ENCODE measurements around the gene RTP3. TPM values are rescaled to one million over a fixed set of nuclear protein-coding genes. Genes with fewer than 3 reads are reported as not detected.

RTP3 gene
- total and polyA plus RNA-seq, 2 of the 8 experiments (the other 6 are each of a cell fraction or from before 2014, with no cell fraction given) = 0.08 TPM; not detected in 1

DNA sequence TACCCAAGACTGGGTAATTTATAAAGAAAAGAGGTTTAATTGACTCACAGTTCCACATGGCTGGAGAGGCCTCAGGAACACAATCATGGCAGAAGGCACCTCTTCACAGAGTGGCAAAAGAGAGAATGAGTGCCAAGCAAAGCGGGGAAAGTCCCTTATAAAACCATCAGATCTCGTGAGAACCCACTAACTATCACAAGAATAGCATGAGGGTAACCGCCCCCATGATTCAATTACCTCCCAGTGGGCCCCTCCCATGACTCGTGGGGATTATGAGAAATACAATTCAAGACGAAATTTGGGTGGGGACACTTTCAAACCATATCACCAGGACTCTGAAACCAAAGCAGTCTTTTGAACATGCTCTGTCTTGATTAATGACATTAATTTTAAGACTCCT is 7.0 kb downstream of the RTP3 start:
- Histone ChIP-seq H3K9ac (replicated peaks in 1 of 4; ENCODE audit: extremely low read depth in 1 of 4, low read depth in 3 of 4, low read length in 3 of 4) (no peak overlapping the region), H4K8ac (ENCODE audit: extremely low read depth, insufficient read depth, low read length) (no peak overlapping the region), H3K4me1 (replicated peaks in 1 of 4; ENCODE audit: control insufficient read depth in 3 of 4, insufficient read depth in 4 of 4, low read length in 3 of 4) (peaks cover 5 to 17% (median 9%) of the 10 kb centered on the region in 4 experiments), H2BK120ac (replicated peaks; ENCODE audit: low read depth, low read length) (no peak overlapping the region), H3K79me2 (ENCODE audit: control insufficient read depth in 1 of 2, insufficient read depth in 2 of 2, low read length in 2 of 2) (no peaks in the 10 kb centered on the region), H3K79me1 (ENCODE audit: low read depth, low read length) (no peaks in the 10 kb centered on the region), H3K18ac (ENCODE audit: extremely low read depth, low read length) (no peak overlapping the region), H2BK20ac (ENCODE audit: low read length) (no peak overlapping the region), H3K9me3 (ENCODE audit: insufficient read depth in 2 of 2, low read depth in 1 of 2, low read length in 1 of 2) (no peaks in the 10 kb centered on the region), H3K4ac (replicated peaks; ENCODE audit: insufficient read length, low read depth, low read length) (no peak overlapping the region), H3K23me2 (ENCODE audit: low read depth, low read length) (no peaks in the 10 kb centered on the region), H2BK5ac (ENCODE audit: low read depth, low read length) (no peak overlapping the region), H4K91ac (replicated peaks; ENCODE audit: insufficient read length, low read length) (no peak overlapping the region), H4K20me1 (replicated peaks in 1 of 2; ENCODE audit: control insufficient read depth in 1 of 2, insufficient read depth in 2 of 2, low read length in 2 of 2) (no peaks in the 10 kb centered on the region), H3K36me3 (ENCODE audit: control insufficient read depth in 2 of 4, insufficient read depth in 4 of 4, low read length in 3 of 4) (no peaks in the 10 kb centered on the region), H3K4me3 (ENCODE audit: extremely low read depth in 1 of 4, insufficient read depth in 2 of 4, low read depth in 3 of 4, low read length in 4 of 4) (no peak overlapping the region), H3K56ac (replicated peaks; ENCODE audit: insufficient read length, low read depth, low read length) (no peak overlapping the region), H3K27ac (ENCODE audit: low read depth, low read length) (no peak overlapping the region), H3K23ac (ENCODE audit: insufficient read length) (no peak overlapping the region), H3K4me2 (ENCODE audit: insufficient read depth in 1 of 2, low read depth in 2 of 2, low read length in 2 of 2) (no peak overlapping the region), H2AFZ (ENCODE audit: low read length) (no peak overlapping the region), H3K14ac (ENCODE audit: insufficient read length) (no peak overlapping the region), H2BK15ac (ENCODE audit: low read length) (no peak overlapping the region), H3K27me3 (replicated peaks in 1 of 4; ENCODE audit: control insufficient read depth in 3 of 4, extremely low read depth in 1 of 4, insufficient read depth in 3 of 4, low read length in 3 of 4) (no peaks in the 10 kb centered on the region; a peak in 2 of 7 replicates), H4K5ac (ENCODE audit: insufficient read length, low read depth, low read length) (no peak overlapping the region), H2AK5ac (ENCODE audit: low read depth, low read length) (no peak overlapping the region), H2BK12ac (ENCODE audit: low read depth, low read length) (no peak overlapping the region)
- FAIRE-seq = no peak
- DNase-seq (ENCODE audit: low read depth in 1 of 2, low spot score in 2 of 2) = peak in 1 of 2 experiments; percentile 35
- POLR2A ChIA-PET (ENCODE audit: partially characterized antibody) = interaction anchor here (0.9 kb wide), 1 partner anchor 44 kb away, joined by 3 read pairs; no protein-coding TSS in a partner anchor
- 89% methylated on average over 5 of the region's 5 CpGs; no CpG with 5 or more reads in 1 of the 2 experiments for WGBS, 2 experiments (ENCODE audit: extremely low coverage in 1 of 2, insufficient coverage in 1 of 2, insufficient read length in 1 of 2, insufficient replicate concordance in 2 of 2, low coverage in 1 of 2, low lambda C conversion rate in 2 of 2, missing lambda C conversion rate in 1 of 2)
- CTCF ChIA-PET (ENCODE audit: partially characterized antibody) = interaction anchor here (1.2 to 1.9 kb wide), 2 partner anchors 8 to 54 kb away, joined by 3 to 6 read pairs; no protein-coding TSS in a partner anchor
- no peak for TF ChIP-seq TCF12 (IDR thresholded peaks at IDR 0.05; ENCODE audit: low read depth, low read length)
- no peak for TF ChIP-seq CHD1 (IDR thresholded peaks at IDR 0.05; ENCODE audit: low read depth, low read length)
- TF ChIP-seq CTBP2 (IDR thresholded peaks at IDR 0.05; ENCODE audit: borderline replicate concordance, insufficient read depth, insufficient read length, low read length) = no peak
- TF ChIP-seq, protein P1, sequence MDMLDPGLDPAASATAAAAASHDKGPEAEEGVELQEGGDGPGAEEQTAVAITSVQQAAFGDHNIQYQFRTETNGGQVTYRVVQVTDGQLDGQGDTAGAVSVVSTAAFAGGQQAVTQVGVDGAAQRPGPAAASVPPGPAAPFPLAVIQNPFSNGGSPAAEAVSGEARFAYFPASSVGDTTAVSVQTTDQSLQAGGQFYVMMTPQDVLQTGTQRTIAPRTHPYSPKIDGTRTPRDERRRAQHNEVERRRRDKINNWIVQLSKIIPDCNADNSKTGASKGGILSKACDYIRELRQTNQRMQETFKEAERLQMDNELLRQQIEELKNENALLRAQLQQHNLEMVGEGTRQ (IDR thresholded peaks at IDR 0.05; ENCODE audit: low read length) = no peak
- TF ChIP-seq TBP (IDR thresholded peaks at IDR 0.05; ENCODE audit: low read depth, low read length) = no peak
- no peak for TF ChIP-seq BCL11A (IDR thresholded peaks at IDR 0.05; ENCODE audit: low read depth in 2 of 2, low read length in 2 of 2)
- TF ChIP-seq POLR2AphosphoS5 (IDR thresholded peaks at IDR 0.05; ENCODE audit: low read depth, low read length) = no peak
- no peak for TF ChIP-seq SUZ12 (IDR thresholded peaks at IDR 0.05; ENCODE audit: low read length)
- TF ChIP-seq, protein P2, sequence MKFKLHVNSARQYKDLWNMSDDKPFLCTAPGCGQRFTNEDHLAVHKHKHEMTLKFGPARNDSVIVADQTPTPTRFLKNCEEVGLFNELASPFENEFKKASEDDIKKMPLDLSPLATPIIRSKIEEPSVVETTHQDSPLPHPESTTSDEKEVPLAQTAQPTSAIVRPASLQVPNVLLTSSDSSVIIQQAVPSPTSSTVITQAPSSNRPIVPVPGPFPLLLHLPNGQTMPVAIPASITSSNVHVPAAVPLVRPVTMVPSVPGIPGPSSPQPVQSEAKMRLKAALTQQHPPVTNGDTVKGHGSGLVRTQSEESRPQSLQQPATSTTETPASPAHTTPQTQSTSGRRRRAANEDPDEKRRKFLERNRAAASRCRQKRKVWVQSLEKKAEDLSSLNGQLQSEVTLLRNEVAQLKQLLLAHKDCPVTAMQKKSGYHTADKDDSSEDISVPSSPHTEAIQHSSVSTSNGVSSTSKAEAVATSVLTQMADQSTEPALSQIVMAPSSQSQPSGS (IDR thresholded peaks at IDR 0.05; ENCODE audit: low read length) = no peak
- no peak for TF ChIP-seq NANOG (IDR thresholded peaks at IDR 0.05; ENCODE audit: insufficient read depth, low read depth, low read length, poor library complexity, severe bottlenecking)
- no peak for TF ChIP-seq JUND (IDR thresholded peaks at IDR 0.05; ENCODE audit: low read length)
- no peak for TF ChIP-seq ZNF274 (IDR thresholded peaks at IDR 0.05; ENCODE audit: borderline replicate concordance, extremely low read depth, low read length)
